OCI-LY1 (cell line): ENCODE data around the gene ESYT2.

Experiments
- CTCF ChIP-seq: fragments of 200-600 bp; sonication (generic), shearing (Covaris generic); IDR thresholded peaks from 2 replicates; pipeline ENCODE4 v1.5.1; 2017; ENCODE audit warnings: mild to moderate bottlenecking, antibody characterized with exemption, low read length, moderate library complexity, mixed read lengths
- EZH2 ChIP-seq: fragments of 200-600 bp; sonication (generic), shearing (Covaris generic); IDR thresholded peaks from 2 replicates; pipeline ENCODE4 v1.8.0; 2017; ENCODE audit warnings: borderline replicate concordance, mixed run types, mild to moderate bottlenecking, antibody characterized with exemption, low read length, moderate library complexity, mixed read lengths

DNA sequence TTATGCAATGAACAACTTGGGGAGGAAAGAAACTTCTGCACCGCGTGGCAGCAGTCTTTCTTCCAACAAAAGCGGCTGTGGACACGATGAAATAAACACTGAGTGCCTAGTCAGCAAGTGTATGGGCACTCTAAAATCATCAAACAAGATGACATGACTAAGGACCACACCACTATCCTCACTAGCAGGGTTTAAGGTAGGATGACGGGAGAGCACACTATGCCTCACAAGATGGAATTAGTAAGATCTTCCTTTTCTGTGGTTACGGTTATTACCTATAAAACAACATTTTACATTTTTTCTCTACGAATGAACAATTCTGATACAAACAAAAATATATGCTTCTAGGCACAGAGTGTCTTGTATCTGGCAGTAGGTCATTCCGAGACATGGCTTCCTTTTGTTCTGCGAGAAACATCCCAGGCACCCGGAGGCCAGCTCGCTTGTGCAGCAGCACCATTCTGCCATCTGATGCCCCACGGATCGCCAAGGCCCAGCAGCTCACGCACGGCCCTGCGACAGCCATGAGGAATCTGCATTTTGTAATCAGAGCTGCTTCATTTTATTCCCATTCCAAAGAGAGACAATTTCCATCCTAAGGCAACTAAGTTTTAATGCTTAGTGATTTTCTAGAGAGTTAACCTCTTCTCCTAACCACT, 70.6 kb downstream of the ESYT2 start:
- TF ChIP-seq CTCF (no peak), EZH2 (no peak)
